ENCODE measurements around the gene SLC17A8. TPM values are rescaled to one million over a fixed set of nuclear protein-coding genes. Genes with fewer than 3 reads are reported as not detected.

Gene SLC17A8
- total and polyA plus RNA-seq, 2 donors = 0.05 to 0.95 TPM

DNA sequence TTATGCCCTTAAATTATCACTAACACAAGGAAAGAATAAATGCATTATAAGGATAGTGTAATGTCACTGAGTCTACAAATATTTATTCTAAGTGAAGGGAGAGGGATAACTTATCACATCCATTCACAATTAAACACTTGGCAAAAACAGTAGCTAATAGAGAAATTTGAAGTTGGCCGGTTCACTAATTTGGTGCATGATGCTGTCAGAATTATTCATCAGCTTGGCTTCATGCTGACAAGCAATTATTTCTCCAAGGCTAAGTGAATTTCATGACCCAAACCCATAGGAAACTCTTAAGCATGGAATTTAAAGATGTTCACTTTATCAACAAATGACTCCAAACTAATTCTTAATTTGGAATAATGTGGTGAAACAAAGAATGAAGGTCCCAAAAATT lies 91.8 kb downstream of the SLC17A8 start:
- no peak for DNase-seq (ENCODE audit: extremely low spot score)
- Histone ChIP-seq H3K36me3 (ENCODE audit: insufficient read depth) (no peaks in the 10 kb centered on the region), H3K4me3 (ENCODE audit: low read depth, low read length) (no peak overlapping the region), H3K4me1 (ENCODE audit: insufficient read depth) (no peaks in the 10 kb centered on the region), H3K27ac (ENCODE audit: low read depth) (no peak overlapping the region)
- WGBS = 47% methylated on average over 1 of the region's 1 CpG

DNA sequence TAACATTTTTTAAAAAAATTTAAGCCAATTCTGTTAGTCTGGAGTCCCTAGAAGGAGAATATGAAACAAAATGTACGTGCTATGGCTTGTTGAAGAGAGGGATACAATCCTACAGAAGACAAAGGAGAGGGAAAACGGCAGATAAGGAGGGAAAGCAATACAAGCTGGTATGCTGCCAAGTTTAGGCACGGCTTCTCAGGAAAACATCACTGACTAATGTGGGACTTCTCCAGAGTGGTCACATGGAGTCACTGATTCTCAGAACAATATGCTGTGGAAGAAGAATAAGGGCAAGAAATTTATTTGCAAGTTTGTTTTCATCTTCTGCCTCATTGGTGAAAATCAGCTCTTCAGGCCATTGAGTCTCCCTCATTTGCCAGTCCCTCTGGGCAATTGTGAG lies 93.9 kb downstream of the SLC17A8 start:
- DNase-seq (ENCODE audit: extremely low spot score) = no peak
- WGBS = 35% methylated on average over 3 of the region's 3 CpGs

DNA sequence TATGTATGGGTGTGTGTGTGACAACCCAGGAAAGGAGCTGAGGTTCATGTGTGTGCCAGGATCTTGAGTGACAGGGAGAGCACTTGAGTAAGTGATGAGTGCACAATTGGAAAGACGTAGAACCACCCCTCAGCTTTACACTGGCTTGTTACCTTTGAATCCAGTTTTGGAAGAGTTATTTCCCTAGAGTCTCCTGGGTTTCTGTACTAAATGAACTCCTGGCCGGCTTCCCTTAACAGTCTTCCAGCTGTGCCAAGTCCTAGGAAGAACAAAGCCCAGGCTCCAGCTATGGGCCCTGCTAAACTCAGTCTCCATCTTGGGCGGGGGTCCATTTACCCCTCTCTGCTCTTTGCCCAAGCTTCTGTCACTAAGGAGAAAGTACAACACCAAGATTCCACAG lies 97.1 kb downstream of the SLC17A8 start:
- Histone ChIP-seq H3K36me3 (ENCODE audit: insufficient read depth) (no peaks in the 10 kb centered on the region), H3K27ac (ENCODE audit: low read depth) (no peak overlapping the region), H3K4me1 (ENCODE audit: insufficient read depth) (no peaks in the 10 kb centered on the region), H3K4me3 (ENCODE audit: low read depth, low read length) (no peak overlapping the region)
- WGBS = 31% methylated on average over 3 of the region's 3 CpGs
- no peak for DNase-seq (ENCODE audit: extremely low spot score)

More for the DNA sequence above, 93.9 kb downstream of the SLC17A8 start:
- Histone ChIP-seq H3K36me3 (ENCODE audit: insufficient read depth) (no peaks in the 10 kb centered on the region), H3K27ac (ENCODE audit: low read depth) (no peak overlapping the region), H3K4me3 (ENCODE audit: low read depth, low read length) (no peak overlapping the region), H3K4me1 (ENCODE audit: insufficient read depth) (no peaks in the 10 kb centered on the region)

DNA sequence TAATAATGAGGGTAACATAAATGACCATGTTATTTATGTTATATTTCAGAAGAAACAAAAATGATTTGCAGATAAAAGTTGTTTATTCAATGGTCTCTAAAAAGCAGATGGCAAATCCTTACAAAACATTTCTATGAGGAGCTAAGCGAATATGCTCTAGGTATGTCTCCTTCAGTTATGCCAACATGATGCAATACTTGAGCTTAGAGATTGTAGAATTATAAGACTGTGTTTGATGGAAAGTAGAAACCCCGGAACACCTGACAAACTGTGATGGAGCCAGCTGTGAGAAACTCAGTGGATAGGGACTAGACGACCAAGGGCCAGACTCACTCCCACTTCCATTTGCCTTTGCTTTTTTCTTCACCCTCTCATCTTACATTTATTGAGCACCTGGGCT lies 99.0 kb downstream of the SLC17A8 start:
- Histone ChIP-seq H3K36me3 (ENCODE audit: insufficient read depth) (no peaks in the 10 kb centered on the region), H3K4me1 (ENCODE audit: insufficient read depth) (no peaks in the 10 kb centered on the region), H3K27ac (ENCODE audit: low read depth) (no peak overlapping the region), H3K4me3 (ENCODE audit: low read depth, low read length) (no peak overlapping the region)
- no peak for DNase-seq (ENCODE audit: extremely low spot score)
- WGBS = 64% methylated on average over 3 of the region's 3 CpGs

- no peak overlapping the region for H3K4me3 ChIP-seq (ENCODE audit: low read depth, low read length)
- WGBS = 82% methylated on average over 4 of the region's 4 CpGs
Measured at GRCh38 chr12:100458191-100458590, 101.3 kb downstream of the SLC17A8 start.

DNA sequence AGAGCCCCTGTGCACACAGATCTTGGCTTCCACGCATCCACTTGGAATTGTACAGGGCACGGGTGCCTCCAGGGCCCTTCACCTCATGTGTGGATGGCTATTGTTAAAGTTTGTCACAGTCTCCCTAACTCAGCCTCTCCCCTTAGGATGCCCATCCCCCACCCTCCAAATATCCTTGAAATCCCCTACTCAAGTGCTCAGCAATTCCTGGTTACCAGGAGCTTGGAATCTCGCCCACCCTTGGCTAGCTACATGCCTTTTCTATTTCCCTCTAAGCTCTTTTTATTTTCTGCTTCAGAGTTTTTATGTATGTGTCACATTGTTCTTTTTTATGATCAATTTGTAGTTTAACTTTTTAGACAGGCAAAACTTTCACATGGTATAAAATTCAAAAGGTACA lies 103.8 kb downstream of the SLC17A8 start:
- no peaks in the 10 kb centered on the region for H3K36me3 ChIP-seq (ENCODE audit: insufficient read depth)
- DNase-seq (ENCODE audit: extremely low spot score) = no peak
- 82% methylated on average over 3 of the region's 3 CpGs for WGBS
- H3K27ac ChIP-seq (ENCODE audit: low read depth) = no peak overlapping the region
- no peaks in the 10 kb centered on the region for H3K4me1 ChIP-seq (ENCODE audit: insufficient read depth)
- no peak overlapping the region for H3K4me3 ChIP-seq (ENCODE audit: low read depth, low read length)

More at GRCh38 chr12:100458191-100458590, 101.3 kb downstream of the SLC17A8 start:
- no peak overlapping the region for H3K27ac ChIP-seq (ENCODE audit: low read depth)
- no peak for DNase-seq (ENCODE audit: extremely low spot score)
- H3K4me1 ChIP-seq (ENCODE audit: insufficient read depth) = no peaks in the 10 kb centered on the region
- no peaks in the 10 kb centered on the region for H3K36me3 ChIP-seq (ENCODE audit: insufficient read depth)

DNA sequence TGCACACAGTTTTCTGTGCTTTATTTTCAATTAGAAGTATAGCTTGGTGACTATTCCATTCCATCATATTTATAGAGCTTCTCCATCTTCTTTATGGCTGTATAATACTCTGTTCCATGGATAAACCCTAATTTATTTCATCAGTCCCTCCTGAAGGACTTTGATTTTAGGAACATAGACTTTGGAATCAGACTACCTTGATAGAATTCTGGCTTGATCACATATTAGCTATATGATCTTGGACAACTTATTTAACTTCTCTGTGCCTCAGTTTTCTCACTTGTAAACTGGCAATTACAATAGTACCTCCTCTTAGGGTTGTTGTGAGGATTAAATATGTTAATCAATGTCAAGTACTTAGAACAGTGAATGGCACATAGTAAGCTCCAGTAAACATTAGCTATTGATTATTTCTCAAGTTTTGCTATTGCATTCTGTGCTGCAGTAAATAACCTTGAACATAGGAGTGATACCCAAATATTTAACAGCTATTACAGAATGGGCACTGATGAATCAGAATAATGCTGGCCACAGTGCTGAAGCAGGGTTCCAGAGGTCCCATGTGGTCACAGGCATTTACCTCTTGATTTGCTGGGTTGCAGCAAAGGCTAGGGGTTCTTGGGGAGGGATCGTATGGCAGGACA lies 104.6 kb downstream of the SLC17A8 start:
- Histone ChIP-seq H3K4me3 (ENCODE audit: low read depth, low read length) (no peak overlapping the region), H3K4me1 (ENCODE audit: insufficient read depth) (no peaks in the 10 kb centered on the region), H3K27ac (ENCODE audit: low read depth) (no peak overlapping the region), H3K36me3 (ENCODE audit: insufficient read depth) (no peaks in the 10 kb centered on the region)
- 84% methylated on average over 1 of the region's 1 CpG for WGBS
- no peak for DNase-seq (ENCODE audit: extremely low spot score)

DNA sequence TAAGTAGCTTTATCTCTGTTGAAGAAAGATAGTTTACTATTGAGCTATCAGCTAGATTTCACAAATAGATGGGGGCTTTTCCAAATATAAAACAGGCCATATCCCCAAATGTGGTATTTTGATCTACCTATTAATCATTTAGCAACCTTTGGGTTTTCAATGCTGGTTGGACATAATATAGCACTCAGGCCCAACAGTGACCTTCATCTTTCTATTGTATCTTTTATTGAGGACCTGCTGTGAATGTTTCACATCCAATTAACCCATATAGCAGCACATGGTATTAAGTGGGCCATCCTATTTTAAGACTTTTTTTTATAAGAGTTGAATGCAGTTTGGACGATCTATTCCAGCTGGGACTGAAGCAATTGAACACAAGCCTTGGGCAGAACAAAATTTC lies 106.8 kb downstream of the SLC17A8 start:
- Histone ChIP-seq H3K27ac (ENCODE audit: low read depth) (no peak overlapping the region), H3K4me1 (ENCODE audit: insufficient read depth) (no peaks in the 10 kb centered on the region), H3K36me3 (ENCODE audit: insufficient read depth) (no peaks in the 10 kb centered on the region), H3K4me3 (ENCODE audit: low read depth, low read length) (no peak overlapping the region)
- DNase-seq (ENCODE audit: extremely low spot score) = no peak
- 39% methylated on average over 1 of the region's 1 CpG for WGBS

DNA sequence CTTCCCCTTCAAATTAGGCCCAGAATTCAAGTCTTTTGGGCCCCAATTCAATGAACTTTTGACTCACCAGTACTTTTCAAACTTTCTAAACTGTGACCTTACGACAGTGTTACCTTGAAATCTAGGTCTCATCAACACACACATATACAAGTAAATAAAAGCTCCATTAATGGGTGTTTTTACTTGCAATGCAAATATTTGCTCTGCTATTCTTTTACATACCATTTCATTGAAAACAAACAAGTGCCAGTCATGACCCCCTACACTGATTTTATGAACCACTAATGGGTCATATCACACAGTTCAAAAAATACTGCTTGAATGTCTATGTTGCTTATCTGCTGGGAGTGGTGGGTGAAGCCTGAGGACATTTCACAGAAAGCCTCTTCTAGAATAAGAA lies 107.7 kb downstream of the SLC17A8 start:
- Histone ChIP-seq H3K4me3 (ENCODE audit: low read depth, low read length) (no peak overlapping the region), H3K27ac (ENCODE audit: low read depth) (no peak overlapping the region), H3K36me3 (ENCODE audit: insufficient read depth) (no peaks in the 10 kb centered on the region), H3K4me1 (ENCODE audit: insufficient read depth) (no peaks in the 10 kb centered on the region)
- WGBS = 91% methylated on average over 1 of the region's 1 CpG
- no peak for DNase-seq (ENCODE audit: extremely low spot score)

- H3K4me1 ChIP-seq (ENCODE audit: insufficient read depth) = no peaks in the 10 kb centered on the region
- H3K4me3 ChIP-seq (ENCODE audit: low read depth, low read length) = no peak overlapping the region
- no peak for DNase-seq (ENCODE audit: extremely low spot score)
- H3K36me3 ChIP-seq (ENCODE audit: insufficient read depth) = no peaks in the 10 kb centered on the region
- no peak overlapping the region for H3K27ac ChIP-seq (ENCODE audit: low read depth)
Measured at GRCh38 chr12:100468126-100468525, 111.3 kb downstream of the SLC17A8 start.

Other genes starting within 250 kb of the SLC17A8 start
- gene BLTP3B, start 214.2 kb upstream of the SLC17A8 start, total RNA-seq = 54.8 TPM
- gene BLTP3B, start 214.2 kb upstream of the SLC17A8 start, polyA plus RNA-seq = 16.5 TPM
- gene ACTR6, start 156.3 kb upstream of the SLC17A8 start, total RNA-seq = 31.8 TPM
- 23.5 TPM for gene ACTR6, start 156.3 kb upstream of the SLC17A8 start, polyA plus RNA-seq
- gene DEPDC4, start 90.0 kb upstream of the SLC17A8 start, total RNA-seq = 3.4 TPM
- gene DEPDC4, start 90.0 kb upstream of the SLC17A8 start, polyA plus RNA-seq = 0.92 TPM
- 88.5 TPM for gene SCYL2, start 89.9 kb upstream of the SLC17A8 start, total RNA-seq
- gene SCYL2, start 89.9 kb upstream of the SLC17A8 start, polyA plus RNA-seq = 22.2 TPM
- 3.2 TPM for gene NR1H4, start 116.8 kb downstream of the SLC17A8 start, total RNA-seq
- gene NR1H4, start 116.8 kb downstream of the SLC17A8 start, polyA plus RNA-seq = 1.9 TPM
- gene GAS2L3, start 216.6 kb downstream of the SLC17A8 start, total RNA-seq = 60.9 TPM
- gene GAS2L3, start 216.6 kb downstream of the SLC17A8 start, polyA plus RNA-seq = 2.0 TPM

Data from urinary bladder (tissue), 4 donors.